HEK293 (cell line): ENCODE data around the gene COPZ1.

Experiments
- GLI2 ChIP-seq: fragments of 450-650 bp; formaldehyde crosslinking; IDR thresholded peaks from 2 replicates; pipeline ENCODE4; 2017; ENCODE audit warnings: missing biosample characterization, missing genetic modification characterization, low read depth, borderline replicate concordance
- GLIS1 ChIP-seq: fragments of 450-650 bp; formaldehyde crosslinking; IDR thresholded peaks from 2 replicates; pipeline ENCODE4 v1.5.1; 2016; ENCODE audit warnings: missing biosample characterization, missing genetic modification characterization
- IKZF3 ChIP-seq: fragments of 450-650 bp; IDR thresholded peaks from 2 replicates; pipeline ENCODE4 v1.5.0; 2018; ENCODE audit warnings: missing biosample characterization, mild to moderate bottlenecking, missing genetic modification characterization, moderate library complexity
- KLF7 ChIP-seq: fragments of 450-650 bp; formaldehyde crosslinking; IDR thresholded peaks from 2 replicates; pipeline ENCODE4 v1.5.1; 2016; ENCODE audit warnings: missing biosample characterization, missing genetic modification characterization, borderline replicate concordance
- KLF9 ChIP-seq: fragments of 450-650 bp; formaldehyde crosslinking; IDR thresholded peaks from 2 replicates; pipeline ENCODE4 v1.5.1; 2016; ENCODE audit warnings: missing biosample characterization, missing genetic modification characterization, low read depth
- MZF1 ChIP-seq: fragments of 450-650 bp; formaldehyde crosslinking; IDR thresholded peaks from 2 replicates; pipeline ENCODE4 v1.5.1; 2017; ENCODE audit warnings: missing biosample characterization, missing genetic modification characterization, borderline replicate concordance
- ZBTB20 ChIP-seq: fragments of 450-650 bp; formaldehyde crosslinking; IDR thresholded peaks from 2 replicates; pipeline ENCODE4 v1.5.1; 2016; ENCODE audit warnings: missing biosample characterization, missing genetic modification characterization
- ZEB2 ChIP-seq: fragments of 450-650 bp; formaldehyde crosslinking; IDR thresholded peaks from 2 replicates; pipeline ENCODE4 v1.5.1; 2016; ENCODE audit warnings: missing biosample characterization, missing genetic modification characterization
- ZIC2 ChIP-seq: fragments of 450-650 bp; formaldehyde crosslinking; IDR thresholded peaks from 2 replicates; pipeline ENCODE4 v1.5.1; 2016; ENCODE audit warnings: missing biosample characterization, missing genetic modification characterization
- ZNF157 ChIP-seq: fragments of 450-650 bp; formaldehyde crosslinking; IDR thresholded peaks from 2 replicates; pipeline ENCODE4 v1.5.1; 2016; ENCODE audit warnings: missing biosample characterization, missing genetic modification characterization
- ZNF239 ChIP-seq: fragments of 450-650 bp; formaldehyde crosslinking; IDR thresholded peaks from 2 replicates; pipeline ENCODE4 v1.5.1; 2016; ENCODE audit warnings: missing biosample characterization, missing genetic modification characterization
- ZNF311 ChIP-seq: fragments of 450-650 bp; formaldehyde crosslinking; IDR thresholded peaks from 2 replicates; pipeline ENCODE4 v1.5.1; 2017; ENCODE audit warnings: missing biosample characterization, missing genetic modification characterization, borderline replicate concordance
- ZNF366 ChIP-seq: fragments of 450-650 bp; formaldehyde crosslinking; conservative IDR thresholded peaks from 2 replicates; pipeline ENCODE4 v1.5.1; 2016; ENCODE audit warnings: missing biosample characterization, missing genetic modification characterization
- ZNF548 ChIP-seq: fragments of 450-650 bp; formaldehyde crosslinking; IDR thresholded peaks from 2 replicates; pipeline ENCODE4 v1.5.1; 2016; ENCODE audit warnings: missing biosample characterization, missing genetic modification characterization
- ZNF561 ChIP-seq: fragments of 450-650 bp; IDR thresholded peaks from 2 replicates; pipeline ENCODE4 v1.5.1; 2018; ENCODE audit warnings: missing biosample characterization, missing genetic modification characterization, borderline replicate concordance
- ZNF610 ChIP-seq: fragments of 450-650 bp; formaldehyde crosslinking; IDR thresholded peaks from 2 replicates; pipeline ENCODE4 v1.5.1; 2016; ENCODE audit warnings: missing biosample characterization, missing genetic modification characterization, borderline replicate concordance
- ZNF623 ChIP-seq: fragments of 450-650 bp; formaldehyde crosslinking; IDR thresholded peaks from 2 replicates; pipeline ENCODE4 v1.5.1; 2016; ENCODE audit warnings: missing biosample characterization, missing genetic modification characterization
- ZNF629 ChIP-seq: fragments of 450-650 bp; formaldehyde crosslinking; IDR thresholded peaks from 2 replicates; pipeline ENCODE4 v1.5.1; 2017; ENCODE audit warnings: missing biosample characterization, missing genetic modification characterization
- ZNF664 ChIP-seq: fragments of 450-650 bp; formaldehyde crosslinking; IDR thresholded peaks from 2 replicates; pipeline ENCODE4 v1.5.1; 2016; ENCODE audit warnings: missing biosample characterization, missing genetic modification characterization
- ZNF677 ChIP-seq: fragments of 450-650 bp; IDR thresholded peaks from 2 replicates; pipeline ENCODE4 v1.5.0; 2018; ENCODE audit warnings: missing biosample characterization, mild to moderate bottlenecking, missing genetic modification characterization, moderate library complexity
- ZNF843 ChIP-seq: fragments of 450-650 bp; formaldehyde crosslinking; IDR thresholded peaks from 2 replicates; pipeline ENCODE4 v1.5.1; 2016; ENCODE audit warnings: missing biosample characterization, missing genetic modification characterization
- ZSCAN30 ChIP-seq: fragments of 450-650 bp; IDR thresholded peaks from 2 replicates; pipeline ENCODE4 v1.5.1; 2018; ENCODE audit warnings: missing biosample characterization, mild to moderate bottlenecking, missing genetic modification characterization, moderate library complexity
- TF ChIP-seq, protein P1 (sequence below): fragments of 450-650 bp; formaldehyde crosslinking; optimal IDR thresholded peaks from 2 replicates; pipeline ENCODE3; 2016; ENCODE audit warnings: missing biosample characterization, mild to moderate bottlenecking, missing genetic modification characterization
- TF ChIP-seq, protein P2 (sequence below): fragments of 450-650 bp; formaldehyde crosslinking; IDR thresholded peaks from 2 replicates; pipeline ENCODE4 v1.5.1; 2016; ENCODE audit warnings: missing biosample characterization, missing genetic modification characterization
- TF ChIP-seq, protein P3 (sequence below): fragments of 450-650 bp; IDR thresholded peaks from 2 replicates; pipeline ENCODE4 v1.5.1; 2018; ENCODE audit warnings: missing biosample characterization, mild to moderate bottlenecking, missing genetic modification characterization
- TF ChIP-seq, protein P4 (sequence below): fragments of 450-650 bp; formaldehyde crosslinking; IDR thresholded peaks from 2 replicates; pipeline ENCODE4 v1.5.1; 2017; ENCODE audit warnings: missing biosample characterization, missing genetic modification characterization
- TF ChIP-seq, protein P5 (sequence below): fragments of 450-650 bp; formaldehyde crosslinking; conservative IDR thresholded peaks from 2 replicates; pipeline ENCODE4 v1.5.1; 2016; ENCODE audit warnings: low read depth, missing biosample characterization, missing genetic modification characterization
- TF ChIP-seq, protein P6 (sequence below): fragments of 450-650 bp; formaldehyde crosslinking; IDR thresholded peaks from 2 replicates; pipeline ENCODE4 v1.5.1; 2016; ENCODE audit warnings: missing biosample characterization, missing genetic modification characterization

COPZ1 gene

DNA sequence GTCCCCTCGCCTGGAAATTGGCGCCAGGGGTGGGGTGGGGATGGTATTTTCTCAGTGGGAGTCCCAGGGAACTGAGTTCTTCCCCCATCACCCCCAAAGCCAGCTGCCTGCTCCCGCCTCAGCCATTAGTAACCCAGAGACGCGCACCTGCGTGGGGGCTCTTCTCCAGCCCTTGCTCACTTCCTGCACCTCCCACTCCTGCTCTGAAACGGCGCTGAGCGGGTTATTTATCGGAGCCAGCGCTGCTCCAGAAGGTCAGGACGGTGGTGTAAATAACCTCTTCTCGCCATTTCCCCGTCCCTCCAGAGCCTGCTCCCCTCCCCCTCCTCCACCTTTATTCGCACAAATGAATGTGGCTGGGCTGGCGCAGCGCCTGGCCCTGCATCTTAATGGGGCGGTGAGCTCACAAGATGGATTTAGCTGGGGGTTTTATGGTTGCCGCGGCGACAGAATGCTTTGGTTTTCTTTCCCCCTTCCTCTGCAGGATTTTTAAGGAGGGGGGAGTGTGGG lies 27.1 kb downstream of the COPZ1 start (continued):
- no peak for TF ChIP-seq ZNF677 (tag by site-specific recombination)
- 0 out of 2 replicates have a peak, but pooled peaks have one; percentile 15 for TF ChIP-seq KLF9 (tag by site-specific recombination)
- TF ChIP-seq, protein P1, sequence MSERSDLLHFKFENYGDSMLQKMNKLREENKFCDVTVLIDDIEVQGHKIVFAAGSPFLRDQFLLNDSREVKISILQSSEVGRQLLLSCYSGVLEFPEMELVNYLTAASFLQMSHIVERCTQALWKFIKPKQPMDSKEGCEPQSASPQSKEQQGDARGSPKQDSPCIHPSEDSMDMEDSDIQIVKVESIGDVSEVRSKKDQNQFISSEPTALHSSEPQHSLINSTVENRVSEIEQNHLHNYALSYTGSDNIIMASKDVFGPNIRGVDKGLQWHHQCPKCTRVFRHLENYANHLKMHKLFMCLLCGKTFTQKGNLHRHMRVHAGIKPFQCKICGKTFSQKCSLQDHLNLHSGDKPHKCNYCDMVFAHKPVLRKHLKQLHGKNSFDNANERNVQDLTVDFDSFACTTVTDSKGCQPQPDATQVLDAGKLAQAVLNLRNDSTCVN (tag by site-specific recombination), result no peak
- TF ChIP-seq ZNF664 (tag by site-specific recombination), result no peak
- TF ChIP-seq ZNF629 (tag by site-specific recombination), result peak; percentile 61
- no peak for TF ChIP-seq ZNF239 (tag by site-specific recombination)
- no peak for TF ChIP-seq ZNF157 (tag by site-specific recombination)
- no peak for TF ChIP-seq ZBTB20
- no peak; the same call in 1 of the 2 replicates for TF ChIP-seq MZF1 (tag by site-specific recombination)
- TF ChIP-seq ZNF548 (tag by site-specific recombination), result no peak
- TF ChIP-seq, protein P2, sequence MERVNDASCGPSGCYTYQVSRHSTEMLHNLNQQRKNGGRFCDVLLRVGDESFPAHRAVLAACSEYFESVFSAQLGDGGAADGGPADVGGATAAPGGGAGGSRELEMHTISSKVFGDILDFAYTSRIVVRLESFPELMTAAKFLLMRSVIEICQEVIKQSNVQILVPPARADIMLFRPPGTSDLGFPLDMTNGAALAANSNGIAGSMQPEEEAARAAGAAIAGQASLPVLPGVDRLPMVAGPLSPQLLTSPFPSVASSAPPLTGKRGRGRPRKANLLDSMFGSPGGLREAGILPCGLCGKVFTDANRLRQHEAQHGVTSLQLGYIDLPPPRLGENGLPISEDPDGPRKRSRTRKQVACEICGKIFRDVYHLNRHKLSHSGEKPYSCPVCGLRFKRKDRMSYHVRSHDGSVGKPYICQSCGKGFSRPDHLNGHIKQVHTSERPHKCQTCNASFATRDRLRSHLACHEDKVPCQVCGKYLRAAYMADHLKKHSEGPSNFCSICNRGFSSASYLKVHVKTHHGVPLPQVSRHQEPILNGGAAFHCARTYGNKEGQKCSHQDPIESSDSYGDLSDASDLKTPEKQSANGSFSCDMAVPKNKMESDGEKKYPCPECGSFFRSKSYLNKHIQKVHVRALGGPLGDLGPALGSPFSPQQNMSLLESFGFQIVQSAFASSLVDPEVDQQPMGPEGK (tag by site-specific recombination), result peak; percentile 86
- TF ChIP-seq ZNF623 (tag by site-specific recombination), result no peak
- TF ChIP-seq ZEB2 (tag by site-specific recombination), result peak; percentile 61
- no peak for TF ChIP-seq ZNF311
- TF ChIP-seq, protein P3, sequence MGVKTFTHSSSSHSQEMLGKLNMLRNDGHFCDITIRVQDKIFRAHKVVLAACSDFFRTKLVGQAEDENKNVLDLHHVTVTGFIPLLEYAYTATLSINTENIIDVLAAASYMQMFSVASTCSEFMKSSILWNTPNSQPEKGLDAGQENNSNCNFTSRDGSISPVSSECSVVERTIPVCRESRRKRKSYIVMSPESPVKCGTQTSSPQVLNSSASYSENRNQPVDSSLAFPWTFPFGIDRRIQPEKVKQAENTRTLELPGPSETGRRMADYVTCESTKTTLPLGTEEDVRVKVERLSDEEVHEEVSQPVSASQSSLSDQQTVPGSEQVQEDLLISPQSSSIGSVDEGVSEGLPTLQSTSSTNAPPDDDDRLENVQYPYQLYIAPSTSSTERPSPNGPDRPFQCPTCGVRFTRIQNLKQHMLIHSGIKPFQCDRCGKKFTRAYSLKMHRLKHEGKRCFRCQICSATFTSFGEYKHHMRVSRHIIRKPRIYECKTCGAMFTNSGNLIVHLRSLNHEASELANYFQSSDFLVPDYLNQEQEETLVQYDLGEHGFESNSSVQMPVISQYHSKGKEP (tag by site-specific recombination), result no peak; the same call in 1 of the 2 replicates
- TF ChIP-seq ZNF561 (tag by site-specific recombination), result no peak
- TF ChIP-seq GLI2 (tag by site-specific recombination), result no peak
- TF ChIP-seq, protein P4, sequence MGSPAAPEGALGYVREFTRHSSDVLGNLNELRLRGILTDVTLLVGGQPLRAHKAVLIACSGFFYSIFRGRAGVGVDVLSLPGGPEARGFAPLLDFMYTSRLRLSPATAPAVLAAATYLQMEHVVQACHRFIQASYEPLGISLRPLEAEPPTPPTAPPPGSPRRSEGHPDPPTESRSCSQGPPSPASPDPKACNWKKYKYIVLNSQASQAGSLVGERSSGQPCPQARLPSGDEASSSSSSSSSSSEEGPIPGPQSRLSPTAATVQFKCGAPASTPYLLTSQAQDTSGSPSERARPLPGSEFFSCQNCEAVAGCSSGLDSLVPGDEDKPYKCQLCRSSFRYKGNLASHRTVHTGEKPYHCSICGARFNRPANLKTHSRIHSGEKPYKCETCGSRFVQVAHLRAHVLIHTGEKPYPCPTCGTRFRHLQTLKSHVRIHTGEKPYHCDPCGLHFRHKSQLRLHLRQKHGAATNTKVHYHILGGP (tag by site-specific recombination), result no peak
- peak; percentile 25; the same call in 1 of the 2 replicates for TF ChIP-seq ZNF843 (tag by site-specific recombination)
- no peak for TF ChIP-seq KLF7 (tag by site-specific recombination)
- peak; percentile 93 for TF ChIP-seq GLIS1 (tag by site-specific recombination)
- no peak for TF ChIP-seq ZNF610 (tag by site-specific recombination)
- peak; percentile 32; the same call in 1 of the 2 replicates for TF ChIP-seq IKZF3 (tag by site-specific recombination)
- peak; percentile 29; the same call in 1 of the 2 replicates for TF ChIP-seq ZSCAN30 (tag by site-specific recombination)
- TF ChIP-seq, protein P5, sequence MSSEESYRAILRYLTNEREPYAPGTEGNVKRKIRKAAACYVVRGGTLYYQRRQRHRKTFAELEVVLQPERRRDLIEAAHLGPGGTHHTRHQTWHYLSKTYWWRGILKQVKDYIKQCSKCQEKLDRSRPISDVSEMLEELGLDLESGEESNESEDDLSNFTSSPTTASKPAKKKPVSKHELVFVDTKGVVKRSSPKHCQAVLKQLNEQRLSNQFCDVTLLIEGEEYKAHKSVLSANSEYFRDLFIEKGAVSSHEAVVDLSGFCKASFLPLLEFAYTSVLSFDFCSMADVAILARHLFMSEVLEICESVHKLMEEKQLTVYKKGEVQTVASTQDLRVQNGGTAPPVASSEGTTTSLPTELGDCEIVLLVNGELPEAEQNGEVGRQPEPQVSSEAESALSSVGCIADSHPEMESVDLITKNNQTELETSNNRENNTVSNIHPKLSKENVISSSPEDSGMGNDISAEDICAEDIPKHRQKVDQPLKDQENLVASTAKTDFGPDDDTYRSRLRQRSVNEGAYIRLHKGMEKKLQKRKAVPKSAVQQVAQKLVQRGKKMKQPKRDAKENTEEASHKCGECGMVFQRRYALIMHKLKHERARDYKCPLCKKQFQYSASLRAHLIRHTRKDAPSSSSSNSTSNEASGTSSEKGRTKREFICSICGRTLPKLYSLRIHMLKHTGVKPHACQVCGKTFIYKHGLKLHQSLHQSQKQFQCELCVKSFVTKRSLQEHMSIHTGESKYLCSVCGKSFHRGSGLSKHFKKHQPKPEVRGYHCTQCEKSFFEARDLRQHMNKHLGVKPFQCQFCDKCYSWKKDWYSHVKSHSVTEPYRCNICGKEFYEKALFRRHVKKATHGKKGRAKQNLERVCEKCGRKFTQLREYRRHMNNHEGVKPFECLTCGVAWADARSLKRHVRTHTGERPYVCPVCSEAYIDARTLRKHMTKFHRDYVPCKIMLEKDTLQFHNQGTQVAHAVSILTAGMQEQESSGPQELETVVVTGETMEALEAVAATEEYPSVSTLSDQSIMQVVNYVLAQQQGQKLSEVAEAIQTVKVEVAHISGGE (tag by site-specific recombination), result no peak
- peak; percentile 61 for TF ChIP-seq ZNF366 (tag by site-specific recombination)
- 0 out of 2 replicates have a peak, but pooled peaks have one; percentile 24 for TF ChIP-seq ZIC2
- TF ChIP-seq, protein P6, sequence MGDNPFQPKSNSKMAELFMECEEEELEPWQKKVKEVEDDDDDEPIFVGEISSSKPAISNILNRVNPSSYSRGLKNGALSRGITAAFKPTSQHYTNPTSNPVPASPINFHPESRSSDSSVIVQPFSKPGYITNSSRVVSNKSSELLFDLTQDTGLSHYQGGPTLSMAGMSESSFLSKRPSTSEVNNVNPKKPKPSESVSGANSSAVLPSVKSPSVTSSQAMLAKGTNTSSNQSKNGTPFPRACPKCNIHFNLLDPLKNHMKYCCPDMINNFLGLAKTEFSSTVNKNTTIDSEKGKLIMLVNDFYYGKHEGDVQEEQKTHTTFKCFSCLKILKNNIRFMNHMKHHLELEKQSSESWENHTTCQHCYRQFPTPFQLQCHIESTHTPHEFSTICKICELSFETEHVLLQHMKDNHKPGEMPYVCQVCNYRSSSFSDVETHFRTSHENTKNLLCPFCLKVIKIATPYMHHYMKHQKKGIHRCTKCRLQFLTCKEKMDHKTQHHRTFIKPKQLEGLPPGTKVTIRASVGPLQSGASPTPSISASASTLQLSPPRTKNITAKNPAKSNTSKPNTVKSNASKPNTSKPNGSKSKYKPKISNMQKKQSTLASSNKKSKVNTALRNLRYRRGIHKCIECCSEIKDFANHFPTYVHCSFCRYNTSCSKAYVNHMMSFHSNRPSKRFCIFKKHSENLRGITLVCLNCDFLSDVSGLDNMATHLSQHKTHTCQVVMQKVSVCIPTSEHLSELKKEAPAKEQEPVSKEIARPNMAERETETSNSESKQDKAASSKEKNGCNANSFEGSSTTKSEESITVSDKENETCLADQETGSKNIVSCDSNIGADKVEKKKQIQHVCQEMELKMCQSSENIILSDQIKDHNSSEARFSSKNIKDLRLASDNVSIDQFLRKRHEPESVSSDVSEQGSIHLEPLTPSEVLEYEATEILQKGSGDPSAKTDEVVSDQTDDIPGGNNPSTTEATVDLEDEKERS, result no peak
